ENCODE measurements around the gene BCAS1.

Gene BCAS1

DNA sequence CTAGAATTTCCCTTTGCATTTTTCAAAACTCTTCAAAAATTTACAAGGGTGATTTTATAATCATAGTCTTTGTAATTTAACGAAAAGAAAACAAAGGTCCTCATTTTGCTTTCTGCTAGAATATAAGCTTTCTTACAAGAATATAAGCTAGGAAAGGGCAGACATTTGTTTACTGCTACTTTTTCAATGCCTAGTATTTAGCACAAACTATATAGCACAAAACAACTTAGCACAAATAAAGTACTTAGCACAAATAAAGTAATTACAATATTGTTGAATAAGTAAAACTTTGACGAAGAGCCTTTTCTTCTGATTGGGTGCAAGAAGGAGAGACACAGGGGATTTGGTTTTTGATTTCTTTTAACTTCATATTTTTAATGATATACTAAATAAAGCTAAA is 87.8 kb downstream of the BCAS1 start:
- DNase-seq: no peak
- peaks cover 7% of the 10 kb centered on the region for H3K27me3 Mint-ChIP-seq (ENCODE audit: low read depth, poor library complexity)
- H3K4me1 Mint-ChIP-seq: peaks cover 9% of the 10 kb centered on the region
- H3K9me3 Mint-ChIP-seq: peaks cover 14% of the 10 kb centered on the region
- TF ChIP-seq, protein P1, sequence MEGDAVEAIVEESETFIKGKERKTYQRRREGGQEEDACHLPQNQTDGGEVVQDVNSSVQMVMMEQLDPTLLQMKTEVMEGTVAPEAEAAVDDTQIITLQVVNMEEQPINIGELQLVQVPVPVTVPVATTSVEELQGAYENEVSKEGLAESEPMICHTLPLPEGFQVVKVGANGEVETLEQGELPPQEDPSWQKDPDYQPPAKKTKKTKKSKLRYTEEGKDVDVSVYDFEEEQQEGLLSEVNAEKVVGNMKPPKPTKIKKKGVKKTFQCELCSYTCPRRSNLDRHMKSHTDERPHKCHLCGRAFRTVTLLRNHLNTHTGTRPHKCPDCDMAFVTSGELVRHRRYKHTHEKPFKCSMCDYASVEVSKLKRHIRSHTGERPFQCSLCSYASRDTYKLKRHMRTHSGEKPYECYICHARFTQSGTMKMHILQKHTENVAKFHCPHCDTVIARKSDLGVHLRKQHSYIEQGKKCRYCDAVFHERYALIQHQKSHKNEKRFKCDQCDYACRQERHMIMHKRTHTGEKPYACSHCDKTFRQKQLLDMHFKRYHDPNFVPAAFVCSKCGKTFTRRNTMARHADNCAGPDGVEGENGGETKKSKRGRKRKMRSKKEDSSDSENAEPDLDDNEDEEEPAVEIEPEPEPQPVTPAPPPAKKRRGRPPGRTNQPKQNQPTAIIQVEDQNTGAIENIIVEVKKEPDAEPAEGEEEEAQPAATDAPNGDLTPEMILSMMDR (IDR thresholded peaks at IDR 0.05): no peak
- H3K27ac Mint-ChIP-seq: no peak overlapping the region
- H3K4me3 Mint-ChIP-seq: no peak overlapping the region
- H3K36me3 Mint-ChIP-seq (ENCODE audit: low read depth): no peaks in the 10 kb centered on the region

DNA sequence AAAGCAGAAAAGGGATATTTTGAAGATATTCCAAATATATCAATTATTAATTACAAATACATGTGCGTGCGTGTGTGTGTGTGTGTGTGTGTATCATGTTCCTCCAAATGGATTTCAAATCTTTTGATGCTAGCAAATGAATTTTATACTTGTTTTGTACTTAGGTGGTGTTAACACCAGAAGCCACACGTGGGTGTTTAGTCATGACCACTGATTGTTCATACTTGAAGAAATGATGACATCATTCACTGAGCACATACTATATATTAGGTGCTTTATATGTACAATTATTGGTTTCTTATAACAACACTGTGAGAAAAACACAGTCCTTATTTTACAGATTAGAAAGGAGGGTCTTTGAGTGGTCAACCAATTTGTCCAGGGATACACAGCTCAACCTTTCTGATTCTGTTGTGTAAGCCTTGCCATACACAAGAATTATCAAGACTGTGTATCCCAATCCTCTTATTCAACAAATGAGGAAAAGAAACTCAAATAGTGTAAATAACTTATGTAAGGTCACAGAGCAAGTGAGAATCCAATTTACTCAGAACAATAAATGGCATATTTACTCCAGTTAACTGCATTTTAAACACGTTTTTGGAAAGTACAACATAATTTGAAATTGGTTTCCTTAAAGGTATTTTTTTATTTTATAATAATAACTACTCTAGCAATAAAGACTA is 88.5 kb downstream of the BCAS1 start:
- TF ChIP-seq, protein P1 (IDR thresholded peaks at IDR 0.05): no peak
- no peak overlapping the region for H3K27ac Mint-ChIP-seq
- H3K4me3 Mint-ChIP-seq: no peak overlapping the region
- H3K4me1 Mint-ChIP-seq: peaks cover 6% of the 10 kb centered on the region
- DNase-seq: no peak
- no peaks in the 10 kb centered on the region for H3K36me3 Mint-ChIP-seq (ENCODE audit: low read depth)
- peaks cover 19% of the 10 kb centered on the region for H3K9me3 Mint-ChIP-seq
- H3K27me3 Mint-ChIP-seq (ENCODE audit: low read depth, poor library complexity): peaks cover 6% of the 10 kb centered on the region

DNA sequence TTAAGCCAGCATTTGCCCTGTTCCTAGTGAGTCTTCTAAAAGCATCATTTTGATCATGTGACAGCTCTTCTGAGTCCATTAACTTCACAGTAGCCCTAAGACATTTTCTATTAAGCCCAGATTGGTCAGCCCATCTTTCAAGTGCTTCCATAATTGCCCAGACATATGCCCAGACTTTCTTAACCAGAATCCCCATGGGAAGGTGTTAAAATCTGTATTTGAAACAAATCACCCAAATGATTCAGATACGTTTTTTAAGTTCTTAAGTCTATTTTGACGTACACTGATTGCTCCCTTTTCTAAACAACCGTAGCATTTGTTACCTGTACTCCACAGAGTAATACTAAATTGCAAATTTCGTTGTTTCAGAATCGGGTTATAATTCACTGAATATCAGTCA is 89.3 kb downstream of the BCAS1 start:
- H3K9me3 Mint-ChIP-seq: peaks cover 22% of the 10 kb centered on the region
- H3K27me3 Mint-ChIP-seq (ENCODE audit: low read depth, poor library complexity): peaks cover 9% of the 10 kb centered on the region
- H3K36me3 Mint-ChIP-seq (ENCODE audit: low read depth): no peaks in the 10 kb centered on the region
- H3K27ac Mint-ChIP-seq: no peak overlapping the region
- TF ChIP-seq, protein P1 (IDR thresholded peaks at IDR 0.05): no peak
- H3K4me1 Mint-ChIP-seq: peaks cover 6% of the 10 kb centered on the region
- H3K4me3 Mint-ChIP-seq: no peak overlapping the region
- DNase-seq: no peak

DNA sequence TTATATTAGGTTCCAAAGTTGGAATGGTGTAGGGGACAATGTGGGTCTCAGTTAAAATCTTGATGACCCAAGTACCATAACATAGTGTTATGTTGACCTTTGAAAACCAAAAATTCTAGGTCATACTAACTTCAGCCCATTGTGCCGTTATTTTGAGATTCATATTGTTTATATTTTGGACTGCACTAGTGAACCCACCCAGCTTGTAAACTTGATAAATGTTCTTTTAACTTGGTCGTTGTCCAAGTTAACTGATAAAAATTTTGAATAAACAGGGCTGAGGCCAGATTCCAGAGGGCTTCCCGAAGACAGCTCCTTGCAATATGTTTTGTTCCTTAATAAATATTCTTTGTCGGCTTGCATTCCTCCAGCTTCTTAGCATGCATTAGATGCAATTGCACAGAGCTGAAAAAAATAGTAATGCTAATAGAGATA is 90.3 kb downstream of the BCAS1 start:
- peaks cover 22% of the 10 kb centered on the region for H3K9me3 Mint-ChIP-seq
- no peak for DNase-seq
- H3K27me3 Mint-ChIP-seq (ENCODE audit: low read depth, poor library complexity): peaks cover 9% of the 10 kb centered on the region
- no peak overlapping the region for H3K4me3 Mint-ChIP-seq
- H3K36me3 Mint-ChIP-seq (ENCODE audit: low read depth): no peaks in the 10 kb centered on the region
- no peak overlapping the region for H3K27ac Mint-ChIP-seq
- TF ChIP-seq, protein P1 (IDR thresholded peaks at IDR 0.05): no peak
- H3K4me1 Mint-ChIP-seq: peaks cover 6% of the 10 kb centered on the region

DNA sequence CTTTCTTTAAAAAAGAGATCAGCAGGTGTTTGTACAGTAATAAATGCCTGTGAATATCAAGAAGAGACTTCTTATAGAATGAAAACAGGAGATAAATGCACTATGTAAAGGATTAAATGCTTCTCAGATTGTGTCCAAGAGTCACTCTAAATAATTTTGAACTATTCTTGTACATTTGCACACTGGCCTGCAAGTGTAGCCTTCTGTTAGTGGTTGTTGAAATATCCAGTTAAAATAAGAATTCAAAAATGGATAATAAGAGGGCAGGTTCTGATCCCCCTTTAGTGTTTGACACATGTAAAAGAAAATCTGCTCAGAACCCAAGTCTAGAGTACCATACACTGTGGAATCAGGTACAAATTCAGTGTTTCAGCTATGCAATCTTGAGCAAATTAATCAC is 91.9 kb downstream of the BCAS1 start:
- no peaks in the 10 kb centered on the region for H3K36me3 Mint-ChIP-seq (ENCODE audit: low read depth)
- no peak overlapping the region for H3K27ac Mint-ChIP-seq
- no peak for DNase-seq
- H3K4me3 Mint-ChIP-seq: no peak overlapping the region
- peaks cover 31% of the 10 kb centered on the region for H3K9me3 Mint-ChIP-seq
- peaks cover 5% of the 10 kb centered on the region for H3K27me3 Mint-ChIP-seq (ENCODE audit: low read depth, poor library complexity)
- no peaks in the 10 kb centered on the region for H3K4me1 Mint-ChIP-seq
- TF ChIP-seq, protein P1 (IDR thresholded peaks at IDR 0.05): no peak

DNA sequence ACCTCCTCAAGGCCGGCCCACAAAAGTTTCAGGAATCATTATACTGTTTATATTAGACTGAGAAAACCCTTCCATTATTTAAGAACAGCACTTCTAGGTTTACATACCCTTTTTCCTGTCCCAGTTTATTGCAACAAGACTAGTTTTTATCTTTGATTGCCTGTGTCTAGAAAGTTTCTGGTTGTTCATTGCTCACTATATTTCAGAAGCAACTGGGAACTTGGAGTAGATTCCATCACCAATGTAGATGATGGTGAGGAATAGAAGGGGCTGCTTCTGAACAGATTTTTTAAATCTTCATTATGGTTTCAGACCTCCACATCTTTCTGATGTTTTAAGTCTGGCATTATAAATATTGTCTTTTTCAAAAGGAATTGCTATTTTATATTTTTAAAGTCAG is 93.0 kb downstream of the BCAS1 start:
- DNase-seq: no peak
- Mint-ChIP-seq H3K9me3 (peaks cover 35% of the 10 kb centered on the region), H3K27ac (no peak overlapping the region), H3K36me3 (ENCODE audit: low read depth) (no peaks in the 10 kb centered on the region), H3K4me1 (no peaks in the 10 kb centered on the region), H3K4me3 (no peak overlapping the region), H3K27me3 (ENCODE audit: low read depth, poor library complexity) (peaks cover 4% of the 10 kb centered on the region)
- TF ChIP-seq, protein P1 (IDR thresholded peaks at IDR 0.05): no peak
